Activated naive CD8-positive, alpha-beta T cell treated with anti-CD3 and anti-CD28 coated beads, Interleukin-2, amount 10 ng/mL, durations not matched to agents 7 days and 5 days (primary cell): ENCODE measurements around the gene FGGY. TPM values are rescaled to one million over a fixed set of nuclear protein-coding genes. Genes with fewer than 3 reads are reported as not detected.
"Not testable (repeated sequence)": the region's sequence is repeated elsewhere in the genome, so short reads cannot be mapped to it uniquely, and the experiment has no call there.

ENCODE experiments used
- ATAC-seq: fragments of 150-1000 bp; cut with Tn5 transposase; one replicate; pipeline ENCODE4 v1.10.0; 2021; ENCODE audit warnings: low read depth, moderate library complexity
- POLR2A ChIA-PET: fragments of 350-600 bp; sonication (Branson Sonifier 250); formaldehyde crosslinking; loops from one replicate; lab custom pipeline; 2021; ENCODE audit warnings: antibody characterized with exemption; lab: Charles Lee
- DNase-seq: peaks from one replicate; pipeline ENCODE4 v3.0.0; 2021
- H3K27ac Mint-ChIP-seq: one replicate; pipeline ENCODE4 v1.8.0; 2022; ENCODE audit warnings: mild to moderate bottlenecking, mixed read lengths
- H3K27me3 Mint-ChIP-seq: one replicate; pipeline ENCODE4 v1.8.0; 2022; ENCODE audit warnings: mild to moderate bottlenecking, moderate library complexity, mixed read lengths
- H3K36me3 Mint-ChIP-seq: one replicate; pipeline ENCODE4 v1.8.0; 2021; ENCODE audit warnings: mild to moderate bottlenecking, mixed read lengths
- H3K4me1 Mint-ChIP-seq: one replicate; pipeline ENCODE4 v1.8.0; 2021; ENCODE audit warnings: mixed read lengths
- H3K4me3 Mint-ChIP-seq: one replicate; pipeline ENCODE4 v1.8.0; 2022; ENCODE audit warnings: mild to moderate bottlenecking, moderate library complexity, mixed read lengths
- H3K9me3 Mint-ChIP-seq: one replicate; pipeline ENCODE4 v1.8.0; 2021; ENCODE audit warnings: mixed read lengths
- total RNA-seq, 2 experiments: library from RNA; stranded (reverse); gene quantifications; one replicate each; pipeline ENCODE4 v1.2.3, GENCODE V29; 2021

FGGY gene
- total RNA-seq, 2 experiments from 2014 or later, result 10.1 to 11.7 TPM

DNA sequence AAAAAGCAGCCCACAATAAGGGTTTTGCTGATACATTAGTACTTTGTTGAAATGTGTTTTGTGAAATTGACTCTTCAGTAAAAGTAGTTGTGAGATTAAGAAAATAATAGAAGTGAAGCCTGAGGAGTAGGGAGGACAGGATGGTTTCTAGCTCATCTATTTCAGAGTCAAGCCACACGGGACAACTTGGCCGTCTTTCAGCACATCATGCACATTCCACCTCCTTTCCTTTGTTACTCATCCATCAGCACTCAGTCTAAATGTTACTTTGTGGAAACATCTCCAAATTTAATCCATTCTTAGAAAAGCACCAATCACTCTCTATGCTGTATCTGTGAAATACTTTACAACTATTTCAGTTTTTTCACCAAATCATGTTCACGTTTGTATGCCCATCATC is 223.3 kb downstream of the FGGY start:
- H3K36me3 Mint-ChIP-seq, result no peaks in the 10 kb centered on the region

DNA sequence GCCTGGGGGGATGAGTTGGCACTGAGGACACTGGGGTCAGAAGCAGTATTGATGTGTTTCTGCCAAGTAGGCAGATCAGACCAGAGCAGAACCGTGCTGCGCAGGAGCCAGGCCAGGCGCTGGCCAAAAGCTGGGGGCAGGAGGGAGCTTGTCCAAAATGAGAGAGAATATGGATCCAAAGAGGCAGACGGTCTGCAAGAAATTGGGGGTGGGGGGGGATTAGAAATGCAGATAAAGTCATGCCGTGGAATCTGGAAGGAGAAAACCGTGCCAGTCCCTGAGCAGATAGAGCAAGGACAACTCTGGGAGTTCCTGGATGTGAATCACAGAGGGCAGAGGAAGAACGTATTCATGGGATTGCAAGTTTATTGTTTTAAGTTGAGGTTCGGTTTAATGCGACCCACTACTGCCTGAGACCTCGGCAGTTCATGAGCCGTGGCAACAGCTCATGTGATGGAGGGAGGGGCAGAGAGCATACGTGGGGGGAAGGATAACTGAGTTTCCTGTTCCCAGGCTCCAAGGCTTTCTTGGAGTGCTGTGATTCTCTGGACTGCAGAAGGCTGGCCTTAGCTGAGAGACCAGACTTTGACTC is 224.0 kb downstream of the FGGY start:
- H3K9me3 Mint-ChIP-seq, result no peaks in the 10 kb centered on the region
- no peak overlapping the region for H3K27ac Mint-ChIP-seq
- no peaks in the 10 kb centered on the region for H3K27me3 Mint-ChIP-seq
- DNase-seq, result no peak
- H3K36me3 Mint-ChIP-seq, result no peaks in the 10 kb centered on the region
- POLR2A ChIA-PET, result no interaction called here
- no peaks in the 10 kb centered on the region for H3K4me1 Mint-ChIP-seq
- ATAC-seq, result no peak
- no peak overlapping the region for H3K4me3 Mint-ChIP-seq

More for the DNA sequence above, 223.3 kb downstream of the FGGY start:
- no peak for DNase-seq
- POLR2A ChIA-PET, result no interaction called here
- Mint-ChIP-seq H3K9me3 (no peaks in the 10 kb centered on the region), H3K4me1 (no peaks in the 10 kb centered on the region), H3K4me3 (no peak overlapping the region), H3K27ac (no peak overlapping the region), H3K27me3 (no peaks in the 10 kb centered on the region)
- no peak for ATAC-seq

GRCh38 chr1:59521456-59521855 is 224.6 kb downstream of the FGGY start:
- H3K4me3 Mint-ChIP-seq, result no peak overlapping the region
- H3K27ac Mint-ChIP-seq, result no peak overlapping the region
- H3K36me3 Mint-ChIP-seq, result no peaks in the 10 kb centered on the region
- DNase-seq, result no peak
- ATAC-seq, result no peak
- no peaks in the 10 kb centered on the region for H3K4me1 Mint-ChIP-seq
- no peaks in the 10 kb centered on the region for H3K27me3 Mint-ChIP-seq
- H3K9me3 Mint-ChIP-seq, result no peaks in the 10 kb centered on the region
- POLR2A ChIA-PET, result no interaction called here

GRCh38 chr1:59522925-59523505 is 226.1 kb downstream of the FGGY start:
- Mint-ChIP-seq H3K4me1 (no peaks in the 10 kb centered on the region), H3K36me3 (no peaks in the 10 kb centered on the region), H3K27ac (no peak overlapping the region), H3K27me3 (no peaks in the 10 kb centered on the region), H3K4me3 (no peak overlapping the region), H3K9me3 (no peaks in the 10 kb centered on the region)
- POLR2A ChIA-PET, result interaction anchor here (0.6 kb wide), 1 partner anchor 360 kb away, joined by 3 read pairs; no protein-coding TSS in a partner anchor
- ATAC-seq, result no peak
- no peak for DNase-seq

GRCh38 chr1:59523745-59524450 is 227.0 kb downstream of the FGGY start:
- H3K36me3 Mint-ChIP-seq, result no peaks in the 10 kb centered on the region
- H3K27ac Mint-ChIP-seq, result no peak overlapping the region
- DNase-seq, result no peak
- ATAC-seq, result no peak
- POLR2A ChIA-PET, result no interaction called here
- no peak overlapping the region for H3K4me3 Mint-ChIP-seq
- no peaks in the 10 kb centered on the region for H3K9me3 Mint-ChIP-seq
- H3K27me3 Mint-ChIP-seq, result no peaks in the 10 kb centered on the region
- H3K4me1 Mint-ChIP-seq, result no peaks in the 10 kb centered on the region

- Mint-ChIP-seq H3K27me3 (no peaks in the 10 kb centered on the region), H3K4me1 (no peaks in the 10 kb centered on the region), H3K27ac (no peak overlapping the region), H3K36me3 (no peaks in the 10 kb centered on the region), H3K9me3 (no peaks in the 10 kb centered on the region), H3K4me3 (no peak overlapping the region)
- POLR2A ChIA-PET, result no interaction called here
- DNase-seq (no peak), ATAC-seq (no peak)
Measured at GRCh38 chr1:59526240-59526639, 229.3 kb downstream of the FGGY start.

DNA sequence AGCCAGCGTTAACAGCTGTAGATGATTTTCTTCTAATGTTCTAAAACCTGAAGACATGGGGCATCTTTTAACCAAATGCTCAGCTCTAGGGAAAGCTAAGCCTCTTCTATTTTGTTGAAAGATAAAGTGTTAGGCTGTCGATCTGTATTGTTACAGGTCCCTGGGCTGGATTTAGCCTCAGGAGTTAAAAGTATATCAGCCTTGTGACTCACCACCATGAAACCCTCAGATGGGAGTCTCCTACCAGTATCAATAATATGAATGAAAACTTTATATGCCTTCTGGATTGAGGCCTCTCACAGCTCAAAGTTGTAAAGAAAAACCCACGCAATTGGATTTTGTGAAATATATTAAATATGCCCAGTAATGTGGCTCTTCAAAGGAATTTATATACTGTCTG is 231.6 kb downstream of the FGGY start:
- H3K4me1 Mint-ChIP-seq, result no peaks in the 10 kb centered on the region
- no peak overlapping the region for H3K4me3 Mint-ChIP-seq
- H3K27me3 Mint-ChIP-seq, result no peaks in the 10 kb centered on the region
- H3K27ac Mint-ChIP-seq, result no peak overlapping the region
- no peaks in the 10 kb centered on the region for H3K36me3 Mint-ChIP-seq
- no peaks in the 10 kb centered on the region for H3K9me3 Mint-ChIP-seq
- ATAC-seq (no peak), DNase-seq (no peak)
- POLR2A ChIA-PET, result no interaction called here

DNA sequence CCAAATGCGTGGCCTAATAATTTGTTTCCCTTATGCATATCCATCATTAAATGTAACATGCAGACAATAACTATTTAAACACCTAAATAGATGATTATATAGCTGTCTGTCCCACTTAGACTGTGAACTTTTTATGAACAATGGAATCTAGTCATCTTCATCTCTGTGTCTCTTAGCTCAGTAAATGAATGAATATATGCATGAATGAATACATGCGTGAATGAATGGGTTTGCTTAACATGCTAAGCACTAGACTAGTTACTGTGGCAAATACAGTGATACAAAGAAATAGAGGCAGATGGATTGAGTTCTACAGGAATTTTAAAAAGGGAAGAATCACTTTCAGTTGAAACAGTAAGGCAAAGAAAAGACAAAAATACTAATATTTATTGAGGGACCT is 232.0 kb downstream of the FGGY start:
- no peaks in the 10 kb centered on the region for H3K27me3 Mint-ChIP-seq
- H3K4me1 Mint-ChIP-seq, result no peaks in the 10 kb centered on the region
- H3K36me3 Mint-ChIP-seq, result no peaks in the 10 kb centered on the region
- POLR2A ChIA-PET, result no interaction called here
- ATAC-seq (no peak), DNase-seq (no peak)
- H3K27ac Mint-ChIP-seq, result no peak overlapping the region
- no peak overlapping the region for H3K4me3 Mint-ChIP-seq
- H3K9me3 Mint-ChIP-seq, result no peaks in the 10 kb centered on the region

- DNase-seq, result no peak
- no peaks in the 10 kb centered on the region for H3K36me3 Mint-ChIP-seq
- H3K4me1 Mint-ChIP-seq, result no peaks in the 10 kb centered on the region
- H3K9me3 Mint-ChIP-seq, result peaks cover 2% of the 10 kb centered on the region
- POLR2A ChIA-PET, result no interaction called here
- no peak overlapping the region for H3K27ac Mint-ChIP-seq
- H3K4me3 Mint-ChIP-seq, result no peak overlapping the region
- no peaks in the 10 kb centered on the region for H3K27me3 Mint-ChIP-seq
- ATAC-seq, result no peak
Measured at GRCh38 chr1:59530119-59530518, 233.2 kb downstream of the FGGY start.

GRCh38 chr1:59532102-59532501 is 235.2 kb downstream of the FGGY start:
- POLR2A ChIA-PET, result no interaction called here
- no peak overlapping the region for H3K27ac Mint-ChIP-seq
- ATAC-seq, result no peak
- peaks cover 4% of the 10 kb centered on the region for H3K36me3 Mint-ChIP-seq
- no peak for DNase-seq
- peaks cover 2% of the 10 kb centered on the region for H3K9me3 Mint-ChIP-seq
- no peak overlapping the region for H3K4me3 Mint-ChIP-seq
- H3K27me3 Mint-ChIP-seq, result no peaks in the 10 kb centered on the region
- no peaks in the 10 kb centered on the region for H3K4me1 Mint-ChIP-seq

DNA sequence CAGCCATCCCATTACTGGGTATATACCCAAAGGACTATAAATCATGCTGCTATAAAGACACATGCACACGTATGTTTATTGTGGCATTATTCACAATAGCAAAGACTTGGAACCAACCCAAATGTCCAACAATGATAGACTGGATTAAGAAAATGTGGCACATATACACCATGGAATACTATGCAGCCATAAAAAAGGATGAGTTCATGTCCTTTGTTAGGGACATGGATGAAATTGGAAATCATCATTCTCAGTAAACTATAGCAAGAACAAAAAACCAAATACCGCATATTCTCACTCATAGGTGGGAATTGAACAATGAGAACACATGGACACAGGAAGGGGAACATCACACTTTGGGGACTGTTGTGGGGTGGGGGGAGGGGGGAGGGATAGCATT is 241.6 kb downstream of the FGGY start:
- H3K4me3 Mint-ChIP-seq, H3K9me3 Mint-ChIP-seq, ATAC-seq, H3K27ac Mint-ChIP-seq, POLR2A ChIA-PET, DNase-seq, H3K27me3 Mint-ChIP-seq, H3K36me3 Mint-ChIP-seq, H3K4me1 Mint-ChIP-seq: not testable (repeated sequence)

DNA sequence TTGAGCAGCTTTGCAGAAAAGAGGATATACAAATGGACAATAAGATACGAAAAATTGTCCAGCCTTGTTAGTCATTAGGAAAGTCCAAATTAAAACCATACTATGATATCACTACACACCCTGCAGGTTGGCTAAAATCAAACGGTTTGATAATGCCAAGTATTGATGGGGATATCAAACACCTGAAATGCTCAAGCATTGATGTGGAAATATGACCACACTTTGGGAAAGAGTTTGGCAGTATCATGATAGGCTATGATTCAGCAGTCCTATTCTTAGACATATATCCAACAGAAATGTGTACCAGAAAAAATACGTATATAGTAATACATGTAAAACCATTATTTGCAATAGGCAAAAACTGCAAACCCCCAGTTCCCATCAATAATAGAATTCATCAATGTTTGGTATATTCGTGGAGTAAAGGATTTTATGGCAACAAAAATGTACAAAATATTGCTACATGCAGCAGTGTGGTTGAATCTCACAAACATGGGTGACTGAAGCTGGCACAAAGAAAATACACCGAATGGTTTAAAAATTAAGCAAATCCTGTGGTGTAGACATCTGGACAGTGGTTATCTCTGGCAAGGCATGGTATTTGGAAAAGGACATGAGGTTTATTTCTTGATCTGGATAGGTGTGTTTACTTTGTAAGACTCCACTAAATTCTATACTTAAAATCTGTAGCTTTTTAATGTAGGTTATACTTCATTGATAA is 243.2 kb downstream of the FGGY start:
- Mint-ChIP-seq H3K27ac (no peak overlapping the region), H3K4me1 (peaks cover 10% of the 10 kb centered on the region), H3K27me3 (no peaks in the 10 kb centered on the region), H3K36me3 (peaks cover 5% of the 10 kb centered on the region), H3K4me3 (no peak overlapping the region), H3K9me3 (peaks cover 2% of the 10 kb centered on the region)
- ATAC-seq (no peak), DNase-seq (no peak)
- POLR2A ChIA-PET, result no interaction called here

GRCh38 chr1:59541161-59541560 is 244.3 kb downstream of the FGGY start:
- peaks cover 2% of the 10 kb centered on the region for H3K9me3 Mint-ChIP-seq
- no peaks in the 10 kb centered on the region for H3K27me3 Mint-ChIP-seq
- no peak overlapping the region for H3K4me3 Mint-ChIP-seq
- POLR2A ChIA-PET, result no interaction called here
- H3K4me1 Mint-ChIP-seq, result peaks cover 10% of the 10 kb centered on the region
- no peak for ATAC-seq
- no peak for DNase-seq
- peaks cover 3% of the 10 kb centered on the region for H3K36me3 Mint-ChIP-seq
- no peak overlapping the region for H3K27ac Mint-ChIP-seq
